K562 (cell line): ENCODE data around the gene EVI2B. TPM values are rescaled to one million over a fixed set of nuclear protein-coding genes. Genes with fewer than 3 reads are reported as not detected.

Experiments used
- ATAC-seq: fragments of 200-7000 bp; cut with Tn5 transposase; 3 replicates; pipeline ENCODE4 v1.9.1; 2020; ENCODE audit warnings: moderate library complexity
- BruUV-seq: library from RNA; stranded (reverse); fragments of 400-500 nt; replicated peaks from 2 replicates; lab custom pipeline; 2021; lab: Mats Ljungman, UMichigan
- CTCF ChIA-PET: fragments of 300-600 bp; formaldehyde crosslinking; extraction: SDS; loops from one replicate; lab custom pipeline; 2021; ENCODE audit warnings: low intra/inter-chr PET ratio; lab: Yijun Ruan, JAX
- POLR2A ChIA-PET: fragments of 300-600, 350-650 bp; sonication (Branson Sonifier 250); formaldehyde crosslinking; extraction: SDS; loops from one replicate; lab custom pipeline; 2021; ENCODE audit warnings: antibody characterized with exemption, inconsistent platforms; lab: Yijun Ruan, JAX
- DNase-seq, 4 experiments: peaks; one replicate each; pipeline versions ENCODE4 v3.0.0 to v3.0.0-alpha.2; 2011 to 2018; ENCODE audit warnings: low spot score in 3 of 4, mixed read lengths in 3 of 4; ENCODE audit errors: extremely low read depth in 1 of 4
- FAIRE-seq: peaks from 2 replicates; lab custom pipeline; 2011; peaks lifted over from hg19 to GRCh38; lab: Jason Lieb, UNC
- H2AFZ ChIP-seq: 2 replicates; pipeline ENCODE4 v1.6.0; 2011; ENCODE audit warnings: low read depth, low read length, control low read depth, inconsistent platforms
- H3K27ac ChIP-seq: fragments of 200-600 bp; 3 replicates; pipeline ENCODE4 v1.8.0; 2011; ENCODE audit warnings: low read depth, mild to moderate bottlenecking, control low read depth, inconsistent platforms, low read length, moderate library complexity, mixed read lengths; ENCODE audit errors: extremely low read depth
- H3K27me3 ChIP-seq, 2 experiments: fragments of 300-600 bp in 1 of 2; 2 replicates in 1 of 2; 3 replicates in 1 of 2; pipeline versions ENCODE4 v1.6.0 to v1.8.0; 2011; ENCODE audit warnings: inconsistent platforms in 2 of 2, low read length in 2 of 2, mild to moderate bottlenecking in 1 of 2, mixed read lengths in 1 of 2, moderate library complexity in 1 of 2; ENCODE audit not compliant: control insufficient read depth in 2 of 2, insufficient read depth in 2 of 2
- H3K36me3 ChIP-seq: fragments of 300-600 bp; 3 replicates; pipeline ENCODE4 v1.8.0; 2011; ENCODE audit warnings: mild to moderate bottlenecking, low read length, inconsistent platforms; ENCODE audit not compliant: control insufficient read depth, insufficient read depth
- H3K4me1 ChIP-seq, 2 experiments: fragments of 200-600 bp in 1 of 2; replicated peaks in 1 of 2; 2 replicates in 1 of 2; 3 replicates in 1 of 2; pipeline versions ENCODE4 v1.5.1 to v1.8.0; 2011; ENCODE audit warnings: inconsistent platforms in 2 of 2, low read length in 2 of 2, mild to moderate bottlenecking in 1 of 2, mixed read lengths in 1 of 2, moderate library complexity in 1 of 2; ENCODE audit not compliant: control insufficient read depth in 2 of 2, insufficient read depth in 2 of 2
- H3K4me2 ChIP-seq: 2 replicates; pipeline ENCODE4 v1.6.1; 2011; ENCODE audit warnings: low read length, control low read depth, inconsistent platforms, mixed read lengths; ENCODE audit not compliant: insufficient read depth
- H3K4me3 ChIP-seq: fragments of 200-600 bp; sonication (generic), shearing (Covaris generic); 2 replicates; pipeline ENCODE4 v1.5.1; 2016; ENCODE audit warnings: control low read depth, inconsistent platforms
- H3K79me2 ChIP-seq: fragments of 200-600 bp; 3 replicates; pipeline ENCODE4 v1.8.0; 2011; ENCODE audit warnings: low read length, inconsistent platforms; ENCODE audit not compliant: control insufficient read depth, insufficient read depth
- H3K9ac ChIP-seq, 2 experiments: 2 replicates each; pipeline versions ENCODE4 v1.6.0 to v1.6.1; 2011; ENCODE audit warnings: low read depth in 2 of 2, low read length in 2 of 2, control low read depth in 1 of 2, inconsistent platforms in 1 of 2, mild to moderate bottlenecking in 1 of 2, mixed read lengths in 1 of 2; ENCODE audit not compliant: insufficient read depth in 1 of 2
- H3K9me1 ChIP-seq: one replicate; pipeline ENCODE4 v1.6.0; 2011; ENCODE audit warnings: inconsistent platforms, mild to moderate bottlenecking, low read length, moderate library complexity; ENCODE audit not compliant: control insufficient read depth, insufficient read depth
- H3K9me3 ChIP-seq: replicated peaks from 2 replicates; pipeline ENCODE4 v1.5.1; 2011; ENCODE audit warnings: low read depth, low read length, inconsistent platforms; ENCODE audit not compliant: control insufficient read depth, insufficient read depth
- H4K20me1 ChIP-seq: replicated peaks from 2 replicates; pipeline ENCODE4 v1.6.1; 2011; ENCODE audit warnings: low read length, inconsistent platforms, mixed read lengths; ENCODE audit not compliant: control insufficient read depth, insufficient read depth
- GATA2 ChIP-seq: sonication (generic); formaldehyde crosslinking; IDR thresholded peaks from 2 replicates; pipeline ENCODE4 v1.4.0; 2020; ENCODE audit warnings: mild to moderate bottlenecking, missing genetic modification reagents
- ILK ChIP-seq: fragments of 450-650 bp; IDR thresholded peaks from 2 replicates; pipeline ENCODE4 v1.6.1; 2016; ENCODE audit warnings: missing genetic modification characterization, low read depth, mild to moderate bottlenecking, missing compliant biosample characterization, moderate library complexity, borderline replicate concordance
- MCM7 ChIP-seq, 2 experiments: fragments of 450-650 bp; IDR thresholded peaks; 2 replicates each; pipeline ENCODE4 v1.6.1; 2016 to 2018
- NFIC ChIP-seq: fragments of 450-650 bp; IDR thresholded peaks from 2 replicates; pipeline ENCODE4 v1.6.1; 2017; ENCODE audit warnings: mild to moderate bottlenecking, inconsistent platforms
- TARDBP ChIP-seq: fragments of 450-650 bp; IDR thresholded peaks from 2 replicates; pipeline ENCODE4 v1.6.1; 2016
- ZNF512 ChIP-seq: IDR thresholded peaks from 2 replicates; pipeline ENCODE4 v1.6.1; 2016; ENCODE audit warnings: missing genetic modification characterization, missing compliant biosample characterization
- ZNF764 ChIP-seq: fragments of 250-450 bp; sonication (Bioruptor Pico); IDR thresholded peaks from 2 replicates; pipeline ENCODE4 v1.4.0; 2020; ENCODE audit warnings: low read depth, mild to moderate bottlenecking, moderate library complexity
- WGBS: fragments of 100-300 bp; shearing (Covaris generic); methylation state at CpG from one replicate; pipeline ENCODE4 v1.1.6; 2016; ENCODE audit warnings: low coverage, mixed read lengths; ENCODE audit not compliant: insufficient coverage; ENCODE audit errors: missing lambda C conversion rate; 5-methylcytosine and 5-hydroxymethylcytosine counted together
- in situ Hi-C: fragments of 300-500 bp; cut with MboI; formaldehyde crosslinking; loops from 4 replicates; pipeline ENCODE4 v1.15.0; 2018; ENCODE audit warnings: inconsistent platforms, mixed read lengths
- intact Hi-C: fragments of 100-400 bp; cut with micrococcal nuclease; formaldehyde crosslinking; loops from 2 replicates; pipeline ENCODE4 v1.14.2; 2022
- polyA plus RNA-seq, 8 experiments: library from polyadenylated mRNA; depleted of rRNA in 4 of 8; stranded (reverse) in 5 of 8; unstranded in 3 of 8; fragments of >200 nt; fragmentation: Nextera tagmentation in 2 of 8; fragmentation: Illumina TruSeq in 1 of 8; extraction: Ambion mirVana in 2 of 8; extraction: Trizol in 1 of 8; gene quantifications; 2 replicates each; pipeline versions ENCODE4 v1.2.1 to v1.2.3, GENCODE V29; 2011 to 2014; ENCODE audit warnings: inconsistent platforms in 1 of 8, missing spikeins in 1 of 8
- total RNA-seq, 7 experiments: library from RNA; depleted of rRNA in 6 of 7; stranded (reverse); fragments of >200 nt in 6 of 7; fragmentation: Illumina TruSeq in 2 of 7; extraction: Trizol in 2 of 7; gene quantifications; 2 replicates each; pipeline versions ENCODE4 v1.2.1 to v1.2.3, GENCODE V29; 2011 to 2021; ENCODE audit warnings: low replicate concordance in 1 of 7
- TF ChIP-seq, protein P1 (sequence below): sonication (generic); formaldehyde crosslinking; IDR thresholded peaks from 2 replicates; pipeline ENCODE4 v1.8.1; 2023; ENCODE audit warnings: missing genetic modification reagents, mild to moderate bottlenecking, borderline replicate concordance

Gene EVI2B
- total and polyA plus RNA-seq, 9 of the 15 experiments (the other 6 are each of a cell fraction or from before 2014, with no cell fraction given), result 0.54 to 8.0 (median 2.5) TPM

DNA sequence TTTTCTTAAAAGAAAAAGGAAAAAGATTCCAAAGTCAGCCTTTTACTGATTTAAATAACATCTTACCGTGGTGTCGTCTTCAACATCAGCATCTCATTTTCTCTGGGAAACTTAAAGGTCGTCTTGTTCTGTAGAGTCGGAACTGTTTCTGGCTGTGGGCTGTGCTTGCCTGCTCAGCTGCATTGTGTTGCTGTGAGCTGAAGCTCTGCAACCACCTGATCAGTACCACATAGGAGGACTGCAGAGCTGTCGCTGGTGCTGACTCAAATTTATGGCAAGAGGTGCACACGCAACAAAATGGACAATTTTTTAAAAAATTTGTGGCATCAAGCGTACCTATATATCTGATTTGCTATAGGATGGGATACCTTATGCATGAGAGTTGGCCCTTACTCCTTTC lies 16.8 kb downstream of the EVI2B start, which contains the start of gene OMG:
OMG (minus strand) TSS at position 150 of the 400 bp plus-strand sequence. CDS start 908 bp downstream, outside the sequence.
- H3K27me3 ChIP-seq, result no peaks in the 10 kb centered on the region
- no peak within 1 kb of the TSS for H3K4me3 ChIP-seq
- intact Hi-C loops, result no loop called here
- CTCF ChIA-PET, result no interaction called here
- H4K20me1 ChIP-seq, result no peaks in the 10 kb centered on the region
- no peak within 1 kb of the TSS for H3K4me2 ChIP-seq
- in situ Hi-C loops, result no loop called here
- no peak within 1 kb of the TSS for H3K27ac ChIP-seq
- H3K9me3 ChIP-seq, result no peaks in the 10 kb centered on the region
- no peaks in the 10 kb centered on the region for H3K4me1 ChIP-seq
- no peak within 1 kb of the TSS for H3K9ac ChIP-seq
- H3K79me2 ChIP-seq, result no peaks in the 10 kb centered on the region
- no TSS peak for BruUV-seq
- H3K9me1 ChIP-seq, result no peaks in the 10 kb centered on the region
- FAIRE-seq (no peak), ATAC-seq (no peak), DNase-seq (no peak)
- POLR2A ChIA-PET, result no interaction called here
- H3K36me3 ChIP-seq, result peaks cover 2% of the 10 kb centered on the region
- 88% methylated on average over 7 of the region's 7 CpGs for WGBS
- no peak within 1 kb of the TSS for H2AFZ ChIP-seq
- no peak for TF ChIP-seq MCM7 (IDR thresholded peaks at IDR 0.05)
- TF ChIP-seq NFIC, result no peak
- TF ChIP-seq GATA2 (CRISPR knock-in tag), result no peak
- TF ChIP-seq ILK (tag), result no peak
- TF ChIP-seq ZNF764 (CRISPR knock-in tag), result no peak

- 96% methylated on average over 2 of the region's 2 CpGs for whole genome bisulfite sequencing
- Histone ChIP-seq H3K9ac (no peak overlapping the region), H3K36me3 (peaks cover 8% of the 10 kb centered on the region), H3K79me2 (no peaks in the 10 kb centered on the region), H3K4me2 (no peak overlapping the region), H4K20me1 (no peaks in the 10 kb centered on the region), H3K4me1 (no peaks in the 10 kb centered on the region), H3K9me3 (no peaks in the 10 kb centered on the region), H3K27ac (no peak overlapping the region), H3K9me1 (no peaks in the 10 kb centered on the region), H3K27me3 (no peaks in the 10 kb centered on the region), H3K4me3 (no peak overlapping the region), H2AFZ (no peak overlapping the region)
- DNase-seq (no peak), ATAC-seq (no peak), FAIRE-seq (no peak)
- no TSS peak for BruUV-seq
- ChIA-PET CTCF (no interaction called here), POLR2A (no interaction called here)
- intact Hi-C loops, result no loop called here
- in situ Hi-C loops, result no loop called here
- TF ChIP-seq ZNF512 (no peak), TARDBP (no peak)
- TF ChIP-seq, protein P1, sequence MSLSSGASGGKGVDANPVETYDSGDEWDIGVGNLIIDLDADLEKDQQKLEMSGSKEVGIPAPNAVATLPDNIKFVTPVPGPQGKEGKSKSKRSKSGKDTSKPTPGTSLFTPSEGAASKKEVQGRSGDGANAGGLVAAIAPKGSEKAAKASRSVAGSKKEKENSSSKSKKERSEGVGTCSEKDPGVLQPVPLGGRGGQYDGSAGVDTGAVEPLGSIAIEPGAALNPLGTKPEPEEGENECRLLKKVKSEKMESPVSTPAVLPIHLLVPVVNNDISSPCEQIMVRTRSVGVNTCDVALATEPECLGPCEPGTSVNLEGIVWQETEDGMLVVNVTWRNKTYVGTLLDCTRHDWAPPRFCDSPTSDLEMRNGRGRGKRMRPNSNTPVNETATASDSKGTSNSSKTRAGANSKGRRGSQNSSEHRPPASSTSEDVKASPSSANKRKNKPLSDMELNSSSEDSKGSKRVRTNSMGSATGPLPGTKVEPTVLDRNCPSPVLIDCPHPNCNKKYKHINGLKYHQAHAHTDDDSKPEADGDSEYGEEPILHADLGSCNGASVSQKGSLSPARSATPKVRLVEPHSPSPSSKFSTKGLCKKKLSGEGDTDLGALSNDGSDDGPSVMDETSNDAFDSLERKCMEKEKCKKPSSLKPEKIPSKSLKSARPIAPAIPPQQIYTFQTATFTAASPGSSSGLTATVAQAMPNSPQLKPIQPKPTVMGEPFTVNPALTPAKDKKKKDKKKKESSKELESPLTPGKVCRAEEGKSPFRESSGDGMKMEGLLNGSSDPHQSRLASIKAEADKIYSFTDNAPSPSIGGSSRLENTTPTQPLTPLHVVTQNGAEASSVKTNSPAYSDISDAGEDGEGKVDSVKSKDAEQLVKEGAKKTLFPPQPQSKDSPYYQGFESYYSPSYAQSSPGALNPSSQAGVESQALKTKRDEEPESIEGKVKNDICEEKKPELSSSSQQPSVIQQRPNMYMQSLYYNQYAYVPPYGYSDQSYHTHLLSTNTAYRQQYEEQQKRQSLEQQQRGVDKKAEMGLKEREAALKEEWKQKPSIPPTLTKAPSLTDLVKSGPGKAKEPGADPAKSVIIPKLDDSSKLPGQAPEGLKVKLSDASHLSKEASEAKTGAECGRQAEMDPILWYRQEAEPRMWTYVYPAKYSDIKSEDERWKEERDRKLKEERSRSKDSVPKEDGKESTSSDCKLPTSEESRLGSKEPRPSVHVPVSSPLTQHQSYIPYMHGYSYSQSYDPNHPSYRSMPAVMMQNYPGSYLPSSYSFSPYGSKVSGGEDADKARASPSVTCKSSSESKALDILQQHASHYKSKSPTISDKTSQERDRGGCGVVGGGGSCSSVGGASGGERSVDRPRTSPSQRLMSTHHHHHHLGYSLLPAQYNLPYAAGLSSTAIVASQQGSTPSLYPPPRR, result no peak
These were observed 17.7 kb downstream of the EVI2B start for GRCh38 chr17:31296142-31296541.
